Measurements from ENCODE around the gene CNNM4.

GRCh38 chr2:96844405-96844808, 83.7 kb downstream of the CNNM4 start:
- TF ChIP-seq, protein P1, sequence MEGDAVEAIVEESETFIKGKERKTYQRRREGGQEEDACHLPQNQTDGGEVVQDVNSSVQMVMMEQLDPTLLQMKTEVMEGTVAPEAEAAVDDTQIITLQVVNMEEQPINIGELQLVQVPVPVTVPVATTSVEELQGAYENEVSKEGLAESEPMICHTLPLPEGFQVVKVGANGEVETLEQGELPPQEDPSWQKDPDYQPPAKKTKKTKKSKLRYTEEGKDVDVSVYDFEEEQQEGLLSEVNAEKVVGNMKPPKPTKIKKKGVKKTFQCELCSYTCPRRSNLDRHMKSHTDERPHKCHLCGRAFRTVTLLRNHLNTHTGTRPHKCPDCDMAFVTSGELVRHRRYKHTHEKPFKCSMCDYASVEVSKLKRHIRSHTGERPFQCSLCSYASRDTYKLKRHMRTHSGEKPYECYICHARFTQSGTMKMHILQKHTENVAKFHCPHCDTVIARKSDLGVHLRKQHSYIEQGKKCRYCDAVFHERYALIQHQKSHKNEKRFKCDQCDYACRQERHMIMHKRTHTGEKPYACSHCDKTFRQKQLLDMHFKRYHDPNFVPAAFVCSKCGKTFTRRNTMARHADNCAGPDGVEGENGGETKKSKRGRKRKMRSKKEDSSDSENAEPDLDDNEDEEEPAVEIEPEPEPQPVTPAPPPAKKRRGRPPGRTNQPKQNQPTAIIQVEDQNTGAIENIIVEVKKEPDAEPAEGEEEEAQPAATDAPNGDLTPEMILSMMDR (IDR thresholded peaks at IDR 0.05), result no peak
- TF ChIP-seq POLR2A (IDR thresholded peaks at IDR 0.05), result no peak
